Keratinocyte (primary cell): ENCODE results near the gene PAQR4. TPM values are rescaled to one million over a fixed set of nuclear protein-coding genes. Genes with fewer than 3 reads are reported as not detected.

ENCODE experiments used
- DNase-seq: peaks from one replicate; pipeline ENCODE4 v3.0.0-alpha.2; 2011; ENCODE audit warnings: low read depth, missing footprints, low spot score
- FAIRE-seq: peaks from 2 replicates; lab custom pipeline; 2011; peaks lifted over from hg19 to GRCh38; lab: Jason Lieb, UNC
- H2AFZ ChIP-seq: 2 replicates; pipeline ENCODE4 v1.6.0; 2012; ENCODE audit warnings: low read length, control low read depth, inconsistent platforms; ENCODE audit not compliant: control insufficient read depth
- H3K27ac ChIP-seq: 2 replicates; pipeline ENCODE4 v1.5.1; 2011; ENCODE audit warnings: low read length; ENCODE audit not compliant: control insufficient read depth, insufficient read depth
- H3K27me3 ChIP-seq: 3 replicates; pipeline ENCODE4 v1.6.0; 2011; ENCODE audit warnings: low read length; ENCODE audit not compliant: control insufficient read depth, insufficient read depth; ENCODE audit errors: extremely low read depth
- H3K36me3 ChIP-seq, 2 experiments: 2 replicates in 1 of 2; 3 replicates in 1 of 2; pipeline ENCODE4 v1.5.1; 2011; ENCODE audit warnings: low read length in 2 of 2, mild to moderate bottlenecking in 1 of 2; ENCODE audit not compliant: control insufficient read depth in 2 of 2, insufficient read depth in 2 of 2; ENCODE audit errors: extremely low read depth in 1 of 2
- H3K4me1 ChIP-seq: 3 replicates; pipeline ENCODE4 v1.5.1; 2011; ENCODE audit warnings: low read length; ENCODE audit not compliant: control insufficient read depth, insufficient read depth; ENCODE audit errors: extremely low read depth
- H3K4me2 ChIP-seq: 3 replicates; pipeline ENCODE4 v1.6.0; 2011; ENCODE audit warnings: low read depth, low read length; ENCODE audit not compliant: control insufficient read depth, insufficient read depth; ENCODE audit errors: extremely low read depth
- H3K4me3 ChIP-seq, 3 experiments: fragments of 200-600 bp in 1 of 3; sonication (generic) in 1 of 3; 2 replicates in 2 of 3; 3 replicates in 1 of 3; pipeline ENCODE4 v1.5.1; 2011 to 2016; ENCODE audit warnings: low read length in 3 of 3, mild to moderate bottlenecking in 3 of 3, control low read depth in 2 of 3, inconsistent platforms in 1 of 3, low read depth in 1 of 3, mixed read lengths in 1 of 3, mixed run types in 1 of 3, moderate library complexity in 1 of 3; ENCODE audit not compliant: control insufficient read depth in 2 of 3, insufficient read depth in 2 of 3; ENCODE audit errors: extremely low read depth in 1 of 3
- H3K79me2 ChIP-seq: 2 replicates; pipeline ENCODE4 v1.6.0; 2012; ENCODE audit warnings: low read length; ENCODE audit not compliant: control insufficient read depth, insufficient read depth
- H3K9ac ChIP-seq: 3 replicates; pipeline ENCODE4 v1.6.0; 2011; ENCODE audit warnings: low read length; ENCODE audit not compliant: control insufficient read depth, insufficient read depth; ENCODE audit errors: extremely low read depth
- H3K9me1 ChIP-seq: 3 replicates; pipeline ENCODE4 v1.6.0; 2011; ENCODE audit warnings: low read length; ENCODE audit not compliant: control insufficient read depth, insufficient read depth; ENCODE audit errors: extremely low read depth
- H3K9me3 ChIP-seq: 2 replicates; pipeline ENCODE4 v1.5.1; 2012; ENCODE audit warnings: low read depth, low read length; ENCODE audit not compliant: control insufficient read depth
- H4K20me1 ChIP-seq: 3 replicates; pipeline ENCODE4 v1.6.0; 2011; ENCODE audit warnings: low read length; ENCODE audit not compliant: control insufficient read depth, insufficient read depth; ENCODE audit errors: extremely low read depth
- CTCF ChIP-seq, 3 experiments: IDR thresholded peaks in 1 of 3; conservative IDR thresholded peaks in 1 of 3; optimal IDR thresholded peaks in 1 of 3; 2 replicates in 2 of 3; 3 replicates in 1 of 3; pipeline versions ENCODE3 to v1.5.1; 2011; ENCODE audit warnings: low read length in 3 of 3, mild to moderate bottlenecking in 3 of 3, moderate library complexity in 2 of 3, control low read depth in 1 of 3, inconsistent platforms in 1 of 3; ENCODE audit not compliant: insufficient read depth in 2 of 3; ENCODE audit errors: extremely low read depth in 1 of 3
- EZH2 ChIP-seq: IDR thresholded peaks from one replicate; pipeline ENCODE4 v1.6.1; 2012; ENCODE audit warnings: inconsistent platforms, mild to moderate bottlenecking, low read length, moderate library complexity
- dilution Hi-C: fragments of 300-500 bp; cut with MboI; formaldehyde crosslinking; loops from one replicate; pipeline ENCODE4 v1.7.0; 2020; ENCODE audit warnings: low sequenced_read_pairs; ENCODE audit not compliant: extremely low pct_ligation_motif_present
- polyA plus RNA-seq, 5 experiments: library from polyadenylated mRNA; depleted of rRNA in 3 of 5; stranded (reverse) in 3 of 5; stranded (forward) in 1 of 5; unstranded in 1 of 5; fragments of >200 nt; gene quantifications; 1 replicate in 1 of 5; 2 replicates in 3 of 5; 3 replicates in 1 of 5; pipeline versions ENCODE4 v1.2.1 to v1.2.3, GENCODE V29; 2011 to 2012; ENCODE audit warnings: missing spikeins in 2 of 5, low read depth in 1 of 5, low replicate concordance in 1 of 5

PAQR4 gene
- polyA plus RNA-seq, 1 donor (not counting 4 experiments of a cell fraction or from before 2014, with no cell fraction given): 16.8 TPM

GRCh38 chr16:3012828-3013420, 43.8 kb downstream of the PAQR4 start, which contains the start of gene CLDN9:
TSS of gene CLDN9 (plus strand) at chr16:3012923. CDS start at chr16:3013363, 440 bp downstream.
- Histone ChIP-seq H3K9me3 (no peaks in the 10 kb centered on the region), H2AFZ (no peak within 1 kb of the TSS), H3K36me3 (no peaks in the 10 kb centered on the region), H4K20me1 (no peaks in the 10 kb centered on the region), H3K27me3 (peaks cover 35% of the 10 kb centered on the region), H3K27ac (no peak within 1 kb of the TSS), H3K4me2 (no peak within 1 kb of the TSS), H3K4me1 (peaks cover 14% of the 10 kb centered on the region), H3K9ac (no peak within 1 kb of the TSS), H3K79me2 (no peaks in the 10 kb centered on the region), H3K4me3 (no peak within 1 kb of the TSS), H3K9me1 (no peaks in the 10 kb centered on the region)
- dilution Hi-C loops: no loop called here
- DNase-seq (no peak), FAIRE-seq (no peak)
- TF ChIP-seq CTCF (optimal IDR thresholded peaks at IDR 0.05 in 1 of 3, IDR thresholded peaks at IDR 0.05 in 1 of 3, conservative IDR thresholded peaks at IDR 0.05 in 1 of 3; ENCODE audit: extremely low read depth in 1 of 3, insufficient read depth in 2 of 3, low read length in 3 of 3) (no peak), EZH2 (peak; percentile 44)

DNA sequence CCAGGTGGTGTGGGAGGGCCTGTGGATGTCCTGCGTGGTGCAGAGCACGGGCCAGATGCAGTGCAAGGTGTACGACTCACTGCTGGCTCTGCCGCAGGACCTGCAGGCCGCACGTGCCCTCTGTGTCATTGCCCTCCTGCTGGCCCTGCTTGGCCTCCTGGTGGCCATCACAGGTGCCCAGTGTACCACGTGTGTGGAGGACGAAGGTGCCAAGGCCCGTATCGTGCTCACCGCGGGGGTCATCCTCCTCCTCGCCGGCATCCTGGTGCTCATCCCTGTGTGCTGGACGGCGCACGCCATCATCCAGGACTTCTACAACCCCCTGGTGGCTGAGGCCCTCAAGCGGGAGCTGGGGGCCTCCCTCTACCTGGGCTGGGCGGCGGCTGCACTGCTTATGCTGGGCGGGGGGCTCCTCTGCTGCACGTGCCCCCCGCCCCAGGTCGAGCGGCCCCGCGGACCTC, 44.4 kb downstream of the PAQR4 start:
- TF ChIP-seq EZH2: no peak
- TF ChIP-seq CTCF (optimal IDR thresholded peaks at IDR 0.05 in 1 of 3, IDR thresholded peaks at IDR 0.05 in 1 of 3, conservative IDR thresholded peaks at IDR 0.05 in 1 of 3; ENCODE audit: extremely low read depth in 1 of 3, insufficient read depth in 2 of 3, low read length in 3 of 3): no peak
- no peaks in the 10 kb centered on the region for H3K9me3 ChIP-seq
- H3K4me1 ChIP-seq: peaks cover 19% of the 10 kb centered on the region
- no peak overlapping the region for H3K4me2 ChIP-seq
- dilution Hi-C loops: no loop called here
- no peak overlapping the region for H2AFZ ChIP-seq
- no peak for DNase-seq
- no peaks in the 10 kb centered on the region for H3K9me1 ChIP-seq
- no peaks in the 10 kb centered on the region for H4K20me1 ChIP-seq
- no peaks in the 10 kb centered on the region for H3K79me2 ChIP-seq
- no peak overlapping the region for H3K9ac ChIP-seq
- H3K27me3 ChIP-seq: peaks cover 35% of the 10 kb centered on the region
- no peak overlapping the region for H3K4me3 ChIP-seq
- no peaks in the 10 kb centered on the region for H3K36me3 ChIP-seq
- FAIRE-seq: no peak
- H3K27ac ChIP-seq: no peak overlapping the region
